ENCODE data around the gene MORC3. TPM values are rescaled to one million over a fixed set of nuclear protein-coding genes. Genes with fewer than 3 reads are reported as not detected.
"Not testable (repeated sequence)": the region's sequence is repeated elsewhere in the genome, so short reads cannot be mapped to it uniquely, and the experiment has no call there.

Gene MORC3
- total RNA-seq, 1 donor from 2014 or later, result 24.5 TPM

- Mint-ChIP-seq H3K4me1 (no peaks in the 10 kb centered on the region), H3K4me3 (no peak overlapping the region), H3K27me3 (ENCODE audit: low read depth) (no peaks in the 10 kb centered on the region), H3K9me3 (peaks cover 8% of the 10 kb centered on the region), H3K36me3 (ENCODE audit: low read depth) (no peaks in the 10 kb centered on the region), H3K27ac (ENCODE audit: unreplicated experiment) (no peak overlapping the region)
- DNase-seq (ENCODE audit: low read depth, low spot score), result no peak
- TF ChIP-seq, protein P1, sequence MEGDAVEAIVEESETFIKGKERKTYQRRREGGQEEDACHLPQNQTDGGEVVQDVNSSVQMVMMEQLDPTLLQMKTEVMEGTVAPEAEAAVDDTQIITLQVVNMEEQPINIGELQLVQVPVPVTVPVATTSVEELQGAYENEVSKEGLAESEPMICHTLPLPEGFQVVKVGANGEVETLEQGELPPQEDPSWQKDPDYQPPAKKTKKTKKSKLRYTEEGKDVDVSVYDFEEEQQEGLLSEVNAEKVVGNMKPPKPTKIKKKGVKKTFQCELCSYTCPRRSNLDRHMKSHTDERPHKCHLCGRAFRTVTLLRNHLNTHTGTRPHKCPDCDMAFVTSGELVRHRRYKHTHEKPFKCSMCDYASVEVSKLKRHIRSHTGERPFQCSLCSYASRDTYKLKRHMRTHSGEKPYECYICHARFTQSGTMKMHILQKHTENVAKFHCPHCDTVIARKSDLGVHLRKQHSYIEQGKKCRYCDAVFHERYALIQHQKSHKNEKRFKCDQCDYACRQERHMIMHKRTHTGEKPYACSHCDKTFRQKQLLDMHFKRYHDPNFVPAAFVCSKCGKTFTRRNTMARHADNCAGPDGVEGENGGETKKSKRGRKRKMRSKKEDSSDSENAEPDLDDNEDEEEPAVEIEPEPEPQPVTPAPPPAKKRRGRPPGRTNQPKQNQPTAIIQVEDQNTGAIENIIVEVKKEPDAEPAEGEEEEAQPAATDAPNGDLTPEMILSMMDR (conservative IDR thresholded peaks at IDR 0.05), result no peak
These were observed 10.0 kb upstream of the MORC3 start for GRCh38 chr21:36310016-36310415.

- not testable (repeated sequence) for H3K4me3 Mint-ChIP-seq; H3K36me3 Mint-ChIP-seq (ENCODE audit: low read depth); DNase-seq (ENCODE audit: low read depth, low spot score); H3K9me3 Mint-ChIP-seq; H3K27ac Mint-ChIP-seq (ENCODE audit: unreplicated experiment); H3K4me1 Mint-ChIP-seq; H3K27me3 Mint-ChIP-seq (ENCODE audit: low read depth)
These were observed 6.6 kb upstream of the MORC3 start for GRCh38 chr21:36313446-36313845.

DNA sequence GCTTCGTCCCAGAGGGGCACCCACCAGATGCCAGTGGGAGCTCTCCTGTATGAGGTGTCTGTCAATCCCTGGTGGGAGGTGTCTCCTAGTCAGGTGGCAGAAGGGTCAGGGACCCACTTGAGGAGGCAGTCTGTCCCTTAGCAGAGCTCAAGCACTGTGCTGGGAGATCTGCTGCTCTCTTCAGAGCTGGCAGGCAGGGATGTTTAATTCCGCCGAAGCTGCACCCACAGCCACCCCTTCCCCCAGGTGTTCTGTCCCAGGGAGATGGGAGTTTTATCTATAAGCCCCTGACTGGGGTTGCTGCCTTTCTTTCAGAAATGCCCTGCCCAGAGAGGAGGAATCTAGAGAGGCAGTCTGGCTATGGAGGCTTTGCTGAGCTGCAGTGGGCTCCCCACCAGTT, 4.0 kb upstream of the MORC3 start:
- DNase-seq (ENCODE audit: low read depth, low spot score); H3K4me1 Mint-ChIP-seq; H3K27me3 Mint-ChIP-seq (ENCODE audit: low read depth); H3K36me3 Mint-ChIP-seq (ENCODE audit: low read depth); H3K4me3 Mint-ChIP-seq; H3K27ac Mint-ChIP-seq (ENCODE audit: unreplicated experiment); H3K9me3 Mint-ChIP-seq: not testable (repeated sequence)

GRCh38 chr21:36316872-36317484, 3.0 kb upstream of the MORC3 start:
- Mint-ChIP-seq H3K27ac (ENCODE audit: unreplicated experiment) (no peak overlapping the region), H3K36me3 (ENCODE audit: low read depth) (peaks cover 6% of the 10 kb centered on the region), H3K4me1 (peaks cover 19% of the 10 kb centered on the region), H3K9me3 (peaks cover 6% of the 10 kb centered on the region), H3K27me3 (ENCODE audit: low read depth) (peaks cover 7% of the 10 kb centered on the region), H3K4me3 (no peak overlapping the region)
- TF ChIP-seq, protein P1 (conservative IDR thresholded peaks at IDR 0.05), result no peak
- no peak for DNase-seq (ENCODE audit: low read depth, low spot score)

DNA sequence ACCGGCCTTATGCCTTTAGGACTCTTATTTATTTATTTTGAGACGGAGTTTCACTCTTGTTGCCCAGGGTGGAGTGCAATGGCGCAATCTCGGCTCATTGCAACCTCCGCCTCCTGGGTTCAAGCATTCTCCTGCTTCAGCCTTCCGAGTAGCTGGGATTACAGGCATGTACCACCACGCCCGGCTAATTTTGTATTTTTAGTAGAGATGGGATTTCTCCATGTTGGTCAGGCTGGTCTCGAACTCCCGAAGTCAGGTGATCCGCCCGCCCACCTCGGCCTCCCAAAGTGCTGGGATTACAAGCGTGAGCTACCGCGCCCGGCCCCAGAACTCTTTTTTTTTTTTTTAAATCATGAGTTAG, 611 bp upstream of the MORC3 start:
- Mint-ChIP-seq H3K4me3 (peak overlapping the region; percentile 96), H3K4me1 (peaks cover 29% of the 10 kb centered on the region)
- H3K36me3 Mint-ChIP-seq (ENCODE audit: low read depth); H3K27me3 Mint-ChIP-seq (ENCODE audit: low read depth); H3K27ac Mint-ChIP-seq (ENCODE audit: unreplicated experiment); DNase-seq (ENCODE audit: low read depth, low spot score); H3K9me3 Mint-ChIP-seq: not testable (repeated sequence)

DNA sequence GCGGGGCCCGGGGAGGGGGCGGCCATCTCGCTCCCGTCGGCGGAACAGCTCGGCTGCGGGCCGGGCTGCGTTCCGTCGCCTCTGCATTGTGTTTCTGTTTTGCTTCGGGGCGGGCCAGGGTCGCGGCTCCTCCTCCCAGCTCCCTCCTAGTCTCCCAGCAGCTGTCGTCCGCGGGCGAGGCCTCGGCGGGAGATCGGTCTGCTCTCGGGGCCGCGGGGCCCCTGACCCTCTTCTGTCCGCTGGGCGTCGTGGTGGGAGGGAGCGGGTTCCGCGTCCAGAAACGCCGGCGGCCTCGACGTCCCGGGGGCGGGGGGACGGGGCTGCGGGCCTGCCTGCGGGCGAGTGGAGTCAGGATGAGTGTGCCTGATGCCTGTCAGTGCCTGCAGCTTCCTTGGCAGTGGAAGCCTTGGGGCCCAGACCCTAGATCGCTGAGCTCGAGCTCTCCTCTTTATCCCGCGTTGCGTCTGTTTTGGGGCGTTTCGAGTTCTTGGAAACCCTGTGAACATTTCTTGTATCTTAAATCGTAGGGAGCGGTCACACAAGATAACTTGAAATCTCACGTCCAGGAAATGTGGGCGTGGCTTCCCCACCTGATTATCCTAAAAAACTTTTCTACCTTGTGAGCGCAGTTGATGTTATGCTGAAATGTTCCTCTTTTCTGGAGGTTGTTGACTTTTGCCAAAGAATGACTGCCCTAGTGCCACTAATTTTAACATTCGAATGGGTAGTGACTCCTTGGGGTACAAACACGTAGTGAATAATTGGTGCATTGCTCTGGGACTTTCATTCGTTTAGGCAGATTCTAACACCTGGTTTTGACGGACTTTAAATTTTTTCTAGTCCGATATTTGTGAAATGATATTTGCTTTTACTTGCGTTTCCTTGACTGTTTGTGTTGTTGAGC, 676 bp downstream of the MORC3 start:
- Mint-ChIP-seq H3K27ac (ENCODE audit: unreplicated experiment) (peak overlapping the region; percentile 58), H3K4me1 (peaks cover 29% of the 10 kb centered on the region), H3K4me3 (peak overlapping the region; percentile 96), H3K36me3 (ENCODE audit: low read depth) (peaks cover 6% of the 10 kb centered on the region), H3K9me3 (peaks cover 3% of the 10 kb centered on the region), H3K27me3 (ENCODE audit: low read depth) (peaks cover 6% of the 10 kb centered on the region)
- TF ChIP-seq, protein P1 (conservative IDR thresholded peaks at IDR 0.05), result no peak
- peak; percentile 64 for DNase-seq (ENCODE audit: low read depth, low spot score)
